GM12878 (cell line): Measurements from ENCODE around the gene ARHGEF3.

ENCODE experiments used
- ATF7 ChIP-seq: fragments of 450-650 bp; IDR thresholded peaks from 2 replicates; pipeline ENCODE4 v1.6.1; 2016; ENCODE audit warnings: low read depth, mild to moderate bottlenecking
- FOS ChIP-seq: IDR thresholded peaks from 3 replicates; pipeline ENCODE4 v1.6.1; 2011; ENCODE audit warnings: borderline replicate concordance; ENCODE audit not compliant: insufficient read length; ENCODE audit errors: extremely low read depth
- POLR2A ChIP-seq: IDR thresholded peaks from 2 replicates; pipeline ENCODE4 v1.6.1; 2011; ENCODE audit warnings: low read depth, mild to moderate bottlenecking, low read length
- TF ChIP-seq, protein P1 (sequence below): IDR thresholded peaks from 2 replicates; pipeline ENCODE4 v1.6.1; 2012; ENCODE audit warnings: low read depth, low read length, improper control_type of control experiment

DNA sequence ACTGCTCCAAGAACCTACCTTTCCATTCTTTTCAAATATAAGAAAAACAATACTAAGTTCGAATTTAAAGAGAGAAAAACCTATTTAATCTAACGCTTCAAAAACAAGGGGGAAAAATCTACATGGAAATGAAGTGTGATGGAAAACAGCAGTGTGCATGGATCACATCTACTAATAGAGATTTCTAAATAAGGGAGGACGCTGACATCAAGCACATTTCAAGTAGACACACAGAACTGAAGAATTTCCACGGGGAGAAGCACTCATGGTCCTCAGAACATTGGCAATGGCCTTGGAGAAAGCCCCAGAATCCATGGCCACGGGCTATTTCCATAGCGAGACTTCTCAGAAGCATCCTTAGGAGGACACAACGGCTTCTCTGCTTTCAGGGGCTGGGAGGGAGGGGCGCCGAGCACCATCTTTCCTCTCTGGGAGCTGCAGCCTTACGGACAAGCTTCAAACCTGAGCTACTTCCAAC is 119.7 kb downstream of the ARHGEF3 start:
- TF ChIP-seq, protein P1, sequence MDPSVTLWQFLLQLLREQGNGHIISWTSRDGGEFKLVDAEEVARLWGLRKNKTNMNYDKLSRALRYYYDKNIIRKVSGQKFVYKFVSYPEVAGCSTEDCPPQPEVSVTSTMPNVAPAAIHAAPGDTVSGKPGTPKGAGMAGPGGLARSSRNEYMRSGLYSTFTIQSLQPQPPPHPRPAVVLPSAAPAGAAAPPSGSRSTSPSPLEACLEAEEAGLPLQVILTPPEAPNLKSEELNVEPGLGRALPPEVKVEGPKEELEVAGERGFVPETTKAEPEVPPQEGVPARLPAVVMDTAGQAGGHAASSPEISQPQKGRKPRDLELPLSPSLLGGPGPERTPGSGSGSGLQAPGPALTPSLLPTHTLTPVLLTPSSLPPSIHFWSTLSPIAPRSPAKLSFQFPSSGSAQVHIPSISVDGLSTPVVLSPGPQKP, result no peak
- TF ChIP-seq ATF7, result no peak
- no peak for TF ChIP-seq POLR2A
- no peak for TF ChIP-seq FOS
